ENCODE measurements around the gene GCHFR. TPM values are rescaled to one million over a fixed set of nuclear protein-coding genes. Genes with fewer than 3 reads are reported as not detected.

Gene GCHFR
- polyA plus RNA-seq, 1 donor from 2014 or later = 7.2 TPM

GRCh38 chr15:40812721-40813425, 49.0 kb downstream of the GCHFR start:
- no peak overlapping the region for H2AFZ ChIP-seq (ENCODE audit: low read depth, low read length)
- H3K4me3 ChIP-seq (ENCODE audit: low read length) = no peak overlapping the region
- H3K36me3 ChIP-seq (ENCODE audit: insufficient read depth, low read length) = no peaks in the 10 kb centered on the region
- no peaks in the 10 kb centered on the region for H3K9me2 ChIP-seq (ENCODE audit: insufficient read depth, low read length)
- no peaks in the 10 kb centered on the region for H3F3A ChIP-seq (ENCODE audit: insufficient read depth, low read length, poor library complexity, severe bottlenecking)
- TF ChIP-seq REST (IDR thresholded peaks at IDR 0.05; ENCODE audit: borderline replicate concordance) (no peak), EZH2 (IDR thresholded peaks at IDR 0.05; ENCODE audit: borderline replicate concordance, insufficient read depth, low read length, poor library complexity, severe bottlenecking) (no peak), EP300 (conservative IDR thresholded peaks at IDR 0.05; ENCODE audit: poor library complexity, severe bottlenecking) (no peak), MXI1 (conservative IDR thresholded peaks at IDR 0.05; ENCODE audit: poor library complexity, severe bottlenecking) (no peak), CTCF (IDR thresholded peaks at IDR 0.05; ENCODE audit: poor library complexity, severe bottlenecking) (no peak)
- no peaks in the 10 kb centered on the region for H3K9me3 ChIP-seq (ENCODE audit: low read length)
- no peaks in the 10 kb centered on the region for H4K20me1 ChIP-seq (ENCODE audit: insufficient read depth)
- H3K27me3 ChIP-seq (ENCODE audit: insufficient read depth, low read depth, low read length) = no peaks in the 10 kb centered on the region
- no peak overlapping the region for H3K27ac ChIP-seq (ENCODE audit: low read length)
- H3K4me2 ChIP-seq (ENCODE audit: low read length) = no peak overlapping the region
- no peak overlapping the region for H3K9ac ChIP-seq (ENCODE audit: low read length)
- no peaks in the 10 kb centered on the region for H3K79me2 ChIP-seq (replicated peaks; ENCODE audit: insufficient read depth, low read length)

- Histone ChIP-seq H3K27ac (ENCODE audit: low read length) (no peak overlapping the region), H3K9me3 (ENCODE audit: low read length) (no peaks in the 10 kb centered on the region), H3K4me3 (ENCODE audit: low read length) (no peak overlapping the region), H3K36me3 (ENCODE audit: insufficient read depth, low read length) (no peaks in the 10 kb centered on the region), H3K4me2 (ENCODE audit: low read length) (no peak overlapping the region), H3F3A (ENCODE audit: insufficient read depth, low read length, poor library complexity, severe bottlenecking) (no peaks in the 10 kb centered on the region), H3K27me3 (ENCODE audit: insufficient read depth, low read depth, low read length) (no peaks in the 10 kb centered on the region), H3K9ac (ENCODE audit: low read length) (no peak overlapping the region), H4K20me1 (ENCODE audit: insufficient read depth) (no peaks in the 10 kb centered on the region), H2AFZ (ENCODE audit: low read depth, low read length) (no peak overlapping the region), H3K79me2 (replicated peaks; ENCODE audit: insufficient read depth, low read length) (no peaks in the 10 kb centered on the region), H3K9me2 (ENCODE audit: insufficient read depth, low read length) (no peaks in the 10 kb centered on the region)
- TF ChIP-seq EP300 (conservative IDR thresholded peaks at IDR 0.05; ENCODE audit: poor library complexity, severe bottlenecking) = no peak
- no peak for TF ChIP-seq EZH2 (IDR thresholded peaks at IDR 0.05; ENCODE audit: borderline replicate concordance, insufficient read depth, low read length, poor library complexity, severe bottlenecking)
- no peak for TF ChIP-seq SMC3 (conservative IDR thresholded peaks at IDR 0.05; ENCODE audit: poor library complexity)
- TF ChIP-seq POLR2AphosphoS5 (IDR thresholded peaks at IDR 0.05) = no peak
- TF ChIP-seq MXI1 (conservative IDR thresholded peaks at IDR 0.05; ENCODE audit: poor library complexity, severe bottlenecking) = no peak
- TF ChIP-seq TAF1 (IDR thresholded peaks at IDR 0.05; ENCODE audit: low read depth) = no peak
Measured at GRCh38 chr15:40815042-40815698, 51.3 kb downstream of the GCHFR start.

Small RNA genes lying within 50 kb of the gene (small RNA-seq; reads per million reads assigned to genes)
- 0 reads per million in 3 experiments for gene SUMO2P15

Other genes starting within 250 kb of the GCHFR start
- gene CCDC32, start 199.0 kb upstream of the GCHFR start, polyA plus RNA-seq = 28.4 and 34.2 TPM in 2 replicates
- 8.1 and 13.2 TPM in 2 replicates for gene RPUSD2, start 194.8 kb upstream of the GCHFR start, polyA plus RNA-seq
- 0.38 and 2.4 TPM in 2 replicates for gene KNL1, start 169.8 kb upstream of the GCHFR start, polyA plus RNA-seq
- 0.22 TPM in 1 of 2 replicates, not detected in the other for gene RAD51, start 68.9 kb upstream of the GCHFR start, polyA plus RNA-seq
- gene RMDN3, start 8.8 kb upstream of the GCHFR start, polyA plus RNA-seq = 24.7 and 25.3 TPM in 2 replicates
- not detected in 2 replicates for gene C15orf62, start 5.9 kb downstream of the GCHFR start, polyA plus RNA-seq
- 48.2 and 63.7 TPM in 2 replicates for gene ZFYVE19, start 43.0 kb downstream of the GCHFR start, polyA plus RNA-seq
- 68.5 and 79.6 TPM in 2 replicates for gene DNAJC17, start 43.4 kb downstream of the GCHFR start, polyA plus RNA-seq
- gene PPP1R14D, start 64.6 kb downstream of the GCHFR start, polyA plus RNA-seq = not detected in 2 replicates
- 0.18 and 0.68 TPM in 2 replicates for gene SPINT1, start 80.0 kb downstream of the GCHFR start, polyA plus RNA-seq
- gene RHOV, start 110.2 kb downstream of the GCHFR start, polyA plus RNA-seq = 1.9 and 2.8 TPM in 2 replicates
- gene VPS18, start 130.4 kb downstream of the GCHFR start, polyA plus RNA-seq = 13.8 and 16.7 TPM in 2 replicates
- 2.2 and 2.3 TPM in 2 replicates for gene DLL4, start 165.3 kb downstream of the GCHFR start, polyA plus RNA-seq
- 3.6 and 7.0 TPM in 2 replicates for gene CHAC1, start 189.4 kb downstream of the GCHFR start, polyA plus RNA-seq

All from neural cell (in vitro differentiated cells).